ACC112 (cell line): ENCODE measurements around the gene BRMS1L.
"Not testable (repeated sequence)": the region's sequence is repeated elsewhere in the genome, so short reads cannot be mapped to it uniquely, and the experiment has no call there.

ENCODE experiments used
- H2AFZ ChIP-seq: fragments of 200-600 bp; sonication (generic); one replicate; pipeline ENCODE4 v1.6.0; 2017; ENCODE audit warnings: antibody characterized with exemption, low read length; ENCODE audit not compliant: unreplicated experiment
- H3K27ac ChIP-seq: fragments of 200-600 bp; sonication (generic); 2 replicates; pipeline ENCODE4 v1.5.1; 2014; ENCODE audit warnings: low read depth, mild to moderate bottlenecking, antibody characterized with exemption, low read length, moderate library complexity
- H3K27me3 ChIP-seq: fragments of 200-600 bp; sonication (generic); 2 replicates; pipeline ENCODE4 v1.6.1; 2014; ENCODE audit warnings: mild to moderate bottlenecking, antibody characterized with exemption, low read length, moderate library complexity, mixed read lengths; ENCODE audit not compliant: insufficient read depth
- H3K36me3 ChIP-seq: fragments of 200-600 bp; sonication (generic); 2 replicates; pipeline ENCODE4 v1.6.1; 2016; ENCODE audit warnings: mild to moderate bottlenecking, antibody characterized with exemption, low read length, moderate library complexity, mixed read lengths; ENCODE audit not compliant: insufficient read depth
- H3K4me1 ChIP-seq: fragments of 200-600 bp; sonication (generic); one replicate; pipeline ENCODE4 v1.6.1; 2016; ENCODE audit warnings: low read length, mixed read lengths; ENCODE audit not compliant: insufficient read depth, unreplicated experiment, control insufficient read depth
- H3K4me3 ChIP-seq: fragments of 200-600 bp; sonication (generic); 2 replicates; pipeline ENCODE4 v1.5.1; 2014; ENCODE audit warnings: mild to moderate bottlenecking, low read depth, low read length
- H3K79me2 ChIP-seq: fragments of 200-600 bp; sonication (generic); one replicate; pipeline ENCODE4 v1.6.0; 2016; ENCODE audit warnings: low read length; ENCODE audit not compliant: control insufficient read depth, unreplicated experiment, insufficient read depth

BRMS1L gene

GRCh38 chr14:35824446-35825165 is 1.5 kb upstream of the BRMS1L start:
- H3K4me3 ChIP-seq, H3K27ac ChIP-seq, H3K27me3 ChIP-seq, H3K79me2 ChIP-seq, H3K36me3 ChIP-seq, H2AFZ ChIP-seq: not testable (repeated sequence)
- H3K4me1 ChIP-seq = peaks cover 10% of the 10 kb centered on the region

DNA sequence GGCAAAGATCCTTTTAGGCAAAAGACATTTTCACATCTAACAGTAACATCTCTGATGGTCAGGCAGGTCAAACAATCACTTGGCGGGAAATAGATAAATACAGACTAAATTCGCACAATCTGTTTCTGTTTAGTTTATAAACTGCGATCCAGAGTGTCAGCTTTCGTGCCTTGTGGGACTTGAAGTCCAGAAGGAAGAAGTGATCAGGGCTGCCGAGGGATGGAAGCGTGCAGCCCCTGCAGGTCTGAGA is 245 bp upstream of the BRMS1L start:
- Histone ChIP-seq H2AFZ (peak overlapping the region; percentile 67), H3K36me3 (no peaks in the 10 kb centered on the region), H3K4me3 (peak overlapping the region; percentile 93), H3K4me1 (peaks cover 13% of the 10 kb centered on the region), H3K27ac (peak overlapping the region; percentile 42), H3K79me2 (peaks cover 8% of the 10 kb centered on the region), H3K27me3 (no peaks in the 10 kb centered on the region)

DNA sequence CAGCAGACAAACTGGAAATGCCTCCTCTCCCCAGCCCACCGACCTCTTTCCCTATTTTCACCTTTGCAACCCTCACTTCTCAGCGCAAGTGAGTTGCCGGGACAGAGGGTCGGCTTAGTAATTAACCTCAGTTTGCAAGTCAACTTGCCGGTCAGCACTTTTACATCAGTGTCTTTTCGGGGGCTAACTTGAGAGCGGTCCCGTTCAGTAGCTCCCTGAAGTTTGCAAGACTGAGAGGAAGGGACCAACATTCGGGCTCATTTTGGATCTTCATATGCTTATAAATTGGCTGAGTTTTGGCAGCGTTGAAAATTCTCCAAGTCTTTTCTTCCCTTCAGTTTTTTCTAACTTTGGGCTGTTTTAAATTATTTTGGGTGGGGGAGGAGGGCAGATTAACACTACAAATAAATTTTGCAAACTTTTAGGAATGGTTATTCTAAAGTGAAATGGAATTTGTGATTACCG is 846 bp downstream of the BRMS1L start:
- no peaks in the 10 kb centered on the region for H3K27me3 ChIP-seq
- peaks cover 8% of the 10 kb centered on the region for H3K79me2 ChIP-seq
- H2AFZ ChIP-seq = peak overlapping the region; percentile 82
- no peaks in the 10 kb centered on the region for H3K36me3 ChIP-seq
- H3K4me1 ChIP-seq = peaks cover 13% of the 10 kb centered on the region
- H3K4me3 ChIP-seq = peak overlapping the region; percentile 93
- no peak overlapping the region for H3K27ac ChIP-seq

DNA sequence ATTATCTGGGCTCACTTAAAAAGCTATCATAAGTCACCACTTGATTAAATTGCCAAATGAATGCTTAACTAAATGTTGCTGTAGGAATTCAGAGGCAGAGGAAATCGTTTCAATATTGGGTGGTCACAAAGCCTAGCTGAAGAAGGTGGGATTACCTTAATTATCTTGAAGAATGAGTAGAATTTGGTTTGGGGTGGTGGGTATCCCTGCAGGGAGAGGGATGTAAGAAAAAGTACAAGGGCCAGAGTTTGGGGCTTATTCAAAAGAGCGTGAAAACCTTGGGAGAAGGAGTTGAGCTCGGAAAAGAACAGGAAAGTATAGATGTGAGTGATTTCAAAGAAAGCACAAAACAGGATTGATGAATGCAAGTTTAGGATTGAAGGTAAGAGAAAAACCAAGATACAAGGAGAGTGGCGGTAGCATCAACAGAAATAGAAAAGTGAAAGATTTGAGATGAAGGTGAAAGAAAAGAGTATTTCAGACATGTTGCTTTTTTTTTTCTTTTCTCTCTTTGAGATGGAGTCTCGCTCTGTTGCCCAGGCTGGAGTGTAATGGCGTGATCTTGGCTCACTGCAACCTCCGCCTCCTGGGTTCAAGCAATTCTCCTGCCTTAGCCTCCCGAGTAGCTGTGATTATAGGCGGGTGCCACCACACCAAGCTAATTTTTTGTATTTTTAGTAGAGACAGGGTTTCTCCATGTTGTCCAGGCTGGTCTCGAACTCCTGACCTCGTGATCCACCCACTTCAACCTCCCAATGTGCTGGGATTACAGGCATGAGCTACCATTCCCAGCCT is 1.7 kb downstream of the BRMS1L start:
- H3K4me1 ChIP-seq = peaks cover 13% of the 10 kb centered on the region
- no peak overlapping the region for H3K27ac ChIP-seq
- peak overlapping the region; percentile 93 for H3K4me3 ChIP-seq
- no peaks in the 10 kb centered on the region for H3K27me3 ChIP-seq
- no peaks in the 10 kb centered on the region for H3K36me3 ChIP-seq
- peaks cover 8% of the 10 kb centered on the region for H3K79me2 ChIP-seq
- no peak overlapping the region for H2AFZ ChIP-seq

DNA sequence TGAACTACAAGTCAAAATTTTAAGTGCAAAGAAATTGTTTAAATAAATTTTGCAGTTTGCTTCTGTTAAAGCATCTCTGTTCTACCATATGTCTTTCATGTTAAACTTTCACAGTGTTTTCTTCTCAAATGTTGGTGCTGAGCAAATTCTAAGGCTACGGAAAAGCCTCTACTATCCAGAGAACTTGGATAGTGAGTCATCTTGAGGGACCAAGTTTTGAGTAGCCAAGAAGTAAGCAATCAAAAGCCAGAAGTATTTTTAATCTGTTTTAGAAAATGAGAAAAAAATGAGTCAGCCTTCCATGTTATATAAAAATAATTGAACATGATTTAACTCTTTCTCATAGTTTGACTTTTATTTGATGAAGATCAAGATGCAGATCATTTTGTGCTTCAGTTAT is 3.3 kb downstream of the BRMS1L start:
- H3K79me2 ChIP-seq = peaks cover 8% of the 10 kb centered on the region
- no peak overlapping the region for H2AFZ ChIP-seq
- H3K27ac ChIP-seq = no peak overlapping the region
- no peak overlapping the region for H3K4me3 ChIP-seq
- H3K36me3 ChIP-seq = no peaks in the 10 kb centered on the region
- peaks cover 13% of the 10 kb centered on the region for H3K4me1 ChIP-seq
- no peaks in the 10 kb centered on the region for H3K27me3 ChIP-seq

- H3K79me2 ChIP-seq = no peaks in the 10 kb centered on the region
- H3K36me3 ChIP-seq = 0 out of 2 replicates have a peak, but pooled peaks cover 12% of the 10 kb centered on the region
- H2AFZ ChIP-seq = no peak overlapping the region
- no peak overlapping the region for H3K27ac ChIP-seq
- H3K4me3 ChIP-seq = no peak overlapping the region
- H3K27me3 ChIP-seq = no peaks in the 10 kb centered on the region
- no peaks in the 10 kb centered on the region for H3K4me1 ChIP-seq
These were observed 9.3 kb downstream of the BRMS1L start for GRCh38 chr14:35835208-35835982.

- not testable (repeated sequence) for H3K36me3 ChIP-seq
These were observed 15.6 kb downstream of the BRMS1L start for GRCh38 chr14:35841704-35842103.

DNA sequence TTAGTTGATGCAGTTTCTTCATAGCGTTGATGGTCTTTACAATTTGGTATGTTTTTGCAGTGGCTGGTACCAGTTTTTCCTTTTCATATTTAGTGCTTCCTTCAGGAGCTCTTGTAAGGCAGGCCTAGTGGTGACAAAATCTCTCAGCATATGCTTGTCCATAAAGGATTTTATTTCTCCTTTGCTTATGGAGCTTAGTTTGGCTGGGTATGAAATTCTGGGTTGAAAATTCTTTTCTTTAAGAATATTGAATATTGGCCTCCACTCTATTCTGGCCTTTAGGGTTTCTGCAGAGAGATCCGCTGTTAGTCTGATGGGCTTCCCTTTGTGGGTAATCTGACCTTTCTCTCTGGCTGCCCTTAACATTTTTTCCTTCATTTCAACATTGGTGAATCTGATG is 16.1 kb downstream of the BRMS1L start:
- not testable (repeated sequence) for H3K4me3 ChIP-seq, H3K36me3 ChIP-seq, H3K27ac ChIP-seq, H2AFZ ChIP-seq, H3K4me1 ChIP-seq, H3K79me2 ChIP-seq, H3K27me3 ChIP-seq

More at GRCh38 chr14:35841704-35842103, 15.6 kb downstream of the BRMS1L start:
- H2AFZ ChIP-seq, H3K27ac ChIP-seq, H3K4me3 ChIP-seq, H3K79me2 ChIP-seq, H3K4me1 ChIP-seq, H3K27me3 ChIP-seq: not testable (repeated sequence)

DNA sequence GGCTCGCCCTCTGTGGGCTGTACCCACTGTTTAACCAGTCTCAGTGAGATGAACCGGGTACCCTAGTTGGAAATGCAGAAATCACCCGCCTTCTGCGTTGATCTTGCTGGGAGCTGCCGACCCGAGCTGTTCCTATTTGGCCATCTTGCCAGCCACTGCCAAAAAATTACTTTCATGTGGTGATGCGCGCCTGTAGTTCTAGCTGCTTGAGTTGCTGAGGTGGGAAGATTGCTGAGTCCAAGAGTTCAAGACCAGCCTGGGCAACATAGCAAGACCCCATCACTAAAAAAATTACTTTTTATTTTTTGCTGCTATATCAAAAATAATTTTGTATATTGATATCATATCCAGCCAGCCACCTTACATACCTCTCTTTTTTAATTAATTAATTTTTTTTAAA is 18.4 kb downstream of the BRMS1L start:
- Histone ChIP-seq H3K4me1 (no peaks in the 10 kb centered on the region), H2AFZ (no peak overlapping the region), H3K36me3 (no peaks in the 10 kb centered on the region), H3K27me3 (no peaks in the 10 kb centered on the region), H3K4me3 (no peak overlapping the region), H3K79me2 (no peaks in the 10 kb centered on the region), H3K27ac (no peak overlapping the region)

- H3K4me1 ChIP-seq = no peaks in the 10 kb centered on the region
- peaks cover 16% of the 10 kb centered on the region for H3K36me3 ChIP-seq
- no peak overlapping the region for H2AFZ ChIP-seq
- no peaks in the 10 kb centered on the region for H3K27me3 ChIP-seq
- H3K27ac ChIP-seq = no peak overlapping the region
- H3K79me2 ChIP-seq = no peaks in the 10 kb centered on the region
- no peak overlapping the region for H3K4me3 ChIP-seq
These were observed 21.5 kb downstream of the BRMS1L start for GRCh38 chr14:35847636-35848035.
